ENCODE results near the gene VHLL.

DNA sequence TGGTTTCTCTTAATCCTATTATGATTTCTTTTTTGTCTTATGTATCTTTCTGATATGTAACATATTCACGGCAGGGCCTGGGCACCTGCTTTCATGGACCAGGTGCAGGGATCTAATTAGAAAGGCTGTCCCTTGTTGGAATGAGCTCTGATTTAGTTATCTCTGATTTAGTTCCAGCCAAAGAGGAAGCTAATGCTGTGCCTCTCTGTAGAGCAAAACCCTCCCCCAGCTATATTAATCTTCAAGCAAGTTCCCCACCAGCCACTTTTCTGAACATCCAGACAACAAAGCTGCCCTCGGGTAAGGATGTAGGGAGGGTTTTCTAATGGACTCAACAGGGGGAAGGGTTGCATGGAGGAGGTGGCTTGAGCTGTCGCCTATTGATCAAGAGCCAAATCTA, 45.3 kb upstream of the VHLL start:
- no peak for TF ChIP-seq CTCF (IDR thresholded peaks at IDR 0.05; ENCODE audit: poor library complexity)
- TF ChIP-seq EZH2 (IDR thresholded peaks at IDR 0.05; ENCODE audit: borderline replicate concordance): no peak
- no peak for TF ChIP-seq EZH2phosphoT487 (IDR thresholded peaks at IDR 0.05; ENCODE audit: low read depth, severe bottlenecking, unreplicated experiment)
